ENCODE results near the gene TMEM140. TPM values are rescaled to one million over a fixed set of nuclear protein-coding genes. Genes with fewer than 3 reads are reported as not detected.
"Not testable (repeated sequence)": the region's sequence is repeated elsewhere in the genome, so short reads cannot be mapped to it uniquely, and the experiment has no call there.

The TMEM140 gene
- total RNA-seq, 3 donors from 2014 or later: 14.7 to 30.1 (median 20.9) TPM

DNA sequence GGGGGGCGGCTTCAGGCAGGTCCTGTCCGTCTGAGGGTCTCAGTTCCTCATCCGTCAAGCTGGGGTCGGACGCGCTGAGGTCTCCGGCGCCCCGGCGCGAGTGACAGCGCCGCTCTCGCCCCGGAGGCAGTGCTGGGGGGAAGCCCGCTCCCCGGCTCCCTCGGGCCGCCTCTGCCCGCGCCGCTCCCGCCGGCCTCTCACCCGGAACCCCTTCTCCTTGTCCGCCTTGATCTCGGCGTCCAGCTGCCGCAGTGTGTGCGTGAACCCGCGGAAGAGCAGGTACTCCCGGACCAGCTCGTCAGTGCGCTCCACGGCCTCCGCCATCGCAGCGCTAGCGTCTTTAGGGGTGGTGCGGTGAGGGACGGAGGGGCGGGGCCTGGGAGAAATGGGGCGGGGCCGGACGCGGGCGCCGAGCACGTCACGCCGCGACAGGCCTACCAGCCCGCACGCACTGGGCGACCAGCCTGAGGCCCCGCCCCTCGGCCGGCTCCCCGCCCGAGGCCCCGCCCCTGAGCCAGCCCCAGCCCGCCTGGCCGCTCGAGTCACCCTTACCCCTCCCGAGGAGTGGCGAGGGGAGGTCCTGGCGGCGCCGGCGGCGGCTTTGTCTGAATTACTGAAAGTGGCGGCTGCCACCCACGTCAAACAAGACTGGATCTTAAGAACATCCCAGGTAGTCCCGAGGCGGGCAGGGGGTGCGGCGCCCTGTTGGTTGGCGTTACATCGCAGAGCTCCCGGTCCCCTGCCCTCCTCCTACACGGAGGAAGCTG is 63.5 kb downstream of the TMEM140 start, which contains the start of gene WDR91:
WDR91 (minus strand) TSS at position 348 of the 767 bp plus-strand sequence; CDS start at position 324, 24 bp downstream.
- ATAC-seq (peak; percentile 99), DNase-seq (peak; percentile 97 to 99 (median 97))
- Histone ChIP-seq H3K9me3 (no peaks in the 10 kb centered on the region), H3K36me3 (ENCODE audit: low read depth) (no peaks in the 10 kb centered on the region), H3K4me3 (peak within 1 kb of the TSS; percentile 75), H3K4me1 (ENCODE audit: low read depth) (no peaks in the 10 kb centered on the region)
- intact Hi-C loops (cut with DNase I, micrococcal nuclease): no loop called here
- TF ChIP-seq, protein P1, sequence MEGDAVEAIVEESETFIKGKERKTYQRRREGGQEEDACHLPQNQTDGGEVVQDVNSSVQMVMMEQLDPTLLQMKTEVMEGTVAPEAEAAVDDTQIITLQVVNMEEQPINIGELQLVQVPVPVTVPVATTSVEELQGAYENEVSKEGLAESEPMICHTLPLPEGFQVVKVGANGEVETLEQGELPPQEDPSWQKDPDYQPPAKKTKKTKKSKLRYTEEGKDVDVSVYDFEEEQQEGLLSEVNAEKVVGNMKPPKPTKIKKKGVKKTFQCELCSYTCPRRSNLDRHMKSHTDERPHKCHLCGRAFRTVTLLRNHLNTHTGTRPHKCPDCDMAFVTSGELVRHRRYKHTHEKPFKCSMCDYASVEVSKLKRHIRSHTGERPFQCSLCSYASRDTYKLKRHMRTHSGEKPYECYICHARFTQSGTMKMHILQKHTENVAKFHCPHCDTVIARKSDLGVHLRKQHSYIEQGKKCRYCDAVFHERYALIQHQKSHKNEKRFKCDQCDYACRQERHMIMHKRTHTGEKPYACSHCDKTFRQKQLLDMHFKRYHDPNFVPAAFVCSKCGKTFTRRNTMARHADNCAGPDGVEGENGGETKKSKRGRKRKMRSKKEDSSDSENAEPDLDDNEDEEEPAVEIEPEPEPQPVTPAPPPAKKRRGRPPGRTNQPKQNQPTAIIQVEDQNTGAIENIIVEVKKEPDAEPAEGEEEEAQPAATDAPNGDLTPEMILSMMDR (IDR thresholded peaks at IDR 0.05): no peak

- DNase-seq: peak in 1 of 3 donors; percentile 38
- peak overlapping the region; percentile 75 for H3K4me3 ChIP-seq
- H3K9me3 ChIP-seq; H3K4me1 ChIP-seq (ENCODE audit: low read depth); ATAC-seq; intact Hi-C loops (cut with DNase I, micrococcal nuclease); H3K36me3 ChIP-seq (ENCODE audit: low read depth): not testable (repeated sequence)
Observed at GRCh38 chr7:135211946-135212685, 64.2 kb downstream of the TMEM140 start.

DNA sequence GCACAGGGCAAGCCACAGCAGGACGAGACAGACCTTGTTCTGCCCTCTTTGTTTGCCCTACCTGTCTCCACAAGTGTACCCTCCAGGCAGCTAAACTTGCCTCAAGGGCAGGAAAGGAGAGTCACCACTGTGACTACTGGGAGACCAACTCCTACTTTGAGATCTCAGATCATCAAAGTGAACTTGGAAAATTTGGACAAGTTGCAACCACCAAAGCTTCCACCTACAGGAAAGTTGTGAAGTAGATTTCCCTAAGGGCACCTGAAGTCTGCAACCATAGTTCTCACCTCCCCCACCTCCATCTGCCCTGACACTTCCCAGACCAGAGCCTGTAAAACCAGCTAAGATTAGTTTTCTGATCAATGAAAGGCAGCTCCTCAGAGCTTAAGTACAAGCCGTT is 66.0 kb downstream of the TMEM140 start:
- Histone ChIP-seq H3K4me1 (ENCODE audit: low read depth) (peaks cover 5% of the 10 kb centered on the region), H3K4me3 (no peak overlapping the region), H3K9me3 (no peaks in the 10 kb centered on the region), H3K36me3 (ENCODE audit: low read depth) (no peaks in the 10 kb centered on the region)
- no peak for ATAC-seq
- no peak for DNase-seq
- TF ChIP-seq, protein P1 (IDR thresholded peaks at IDR 0.05): no peak
- intact Hi-C loops (cut with DNase I, micrococcal nuclease): no loop called here

DNA sequence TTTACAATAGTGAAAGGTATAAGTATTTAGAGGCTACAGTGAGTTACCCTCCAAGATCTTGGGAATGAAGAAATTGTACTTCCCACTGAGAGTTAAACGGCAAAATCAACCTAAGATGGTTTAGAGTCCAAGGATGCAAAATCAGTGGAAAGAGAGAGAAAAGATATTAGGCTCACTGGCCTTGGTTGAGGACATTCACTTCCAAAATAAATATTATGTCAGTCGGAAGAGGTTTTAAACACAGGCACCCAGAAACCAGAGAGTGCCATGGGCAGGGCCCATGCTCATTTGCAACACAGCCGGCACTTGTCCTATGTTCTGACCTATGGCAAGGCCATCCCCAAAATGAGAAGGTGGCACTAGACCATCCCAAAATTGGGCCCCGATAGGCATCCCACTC is 67.3 kb downstream of the TMEM140 start:
- intact Hi-C loops (cut with DNase I, micrococcal nuclease): no loop called here
- Histone ChIP-seq H3K9me3 (no peaks in the 10 kb centered on the region), H3K4me1 (ENCODE audit: low read depth) (peaks cover 5% of the 10 kb centered on the region), H3K4me3 (no peak overlapping the region), H3K36me3 (ENCODE audit: low read depth) (no peaks in the 10 kb centered on the region)
- DNase-seq (no peak), ATAC-seq (no peak)
- TF ChIP-seq, protein P1 (IDR thresholded peaks at IDR 0.05): no peak

DNA sequence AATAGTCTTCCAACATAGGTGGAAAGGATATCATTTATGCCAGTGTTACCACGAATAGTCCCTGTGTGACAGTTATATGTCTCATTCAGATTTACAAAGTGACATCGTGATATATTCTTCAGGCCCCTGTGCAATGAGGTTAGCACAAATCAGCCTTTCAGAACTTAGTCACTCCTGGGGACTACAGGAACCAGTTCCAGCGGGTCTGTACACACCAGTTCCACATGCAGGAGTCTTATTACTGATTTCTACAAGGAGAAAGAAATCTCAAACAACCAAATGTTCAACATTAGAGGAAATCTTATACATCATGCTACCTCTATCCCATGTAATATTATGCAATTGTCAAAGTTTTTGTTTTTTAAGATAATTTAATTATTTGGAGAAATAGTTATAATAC is 67.8 kb downstream of the TMEM140 start:
- Histone ChIP-seq H3K4me3 (no peak overlapping the region), H3K4me1 (ENCODE audit: low read depth) (peaks cover 5% of the 10 kb centered on the region), H3K9me3 (no peaks in the 10 kb centered on the region), H3K36me3 (ENCODE audit: low read depth) (no peaks in the 10 kb centered on the region)
- no peak for DNase-seq
- ATAC-seq: no peak
- TF ChIP-seq, protein P1 (IDR thresholded peaks at IDR 0.05): no peak
- intact Hi-C loops (cut with DNase I, micrococcal nuclease): no loop called here

Small RNAs within 50 kb of the gene (microRNA-seq; reads per million reads assigned to microRNA genes)
- gene MIR6509: not detected

Other genes starting within 250 kb of the TMEM140 start
- 1 to 10 TPM; 1.6 to 2.5 (median 1.9) TPM for gene AGBL3, start 161.6 kb upstream of the TMEM140 start, total RNA-seq
- gene CYREN, start 22.6 kb downstream of the TMEM140 start, total RNA-seq: 10 to 100 TPM; 34.4 to 42.0 (median 41.2) TPM
- gene WDR91, start 63.5 kb downstream of the TMEM140 start, total RNA-seq: 10 to 100 TPM in 2 of 3 donors, 1 to 10 TPM in 1; 6.4 to 15.4 (median 10.1) TPM
- gene STRA8, start 85.8 kb downstream of the TMEM140 start, total RNA-seq: not detected

All from mucosa of descending colon (tissue), 3 donors.